ENCODE measurements around the gene POLE. TPM values are rescaled to one million over a fixed set of nuclear protein-coding genes. Genes with fewer than 3 reads are reported as not detected.

The POLE gene
- total and polyA plus RNA-seq, 10 of the 15 experiments (the other 5 are each of a cell fraction or from before 2014, with no cell fraction given) = 2.3 to 103 (median 37.1) TPM

DNA sequence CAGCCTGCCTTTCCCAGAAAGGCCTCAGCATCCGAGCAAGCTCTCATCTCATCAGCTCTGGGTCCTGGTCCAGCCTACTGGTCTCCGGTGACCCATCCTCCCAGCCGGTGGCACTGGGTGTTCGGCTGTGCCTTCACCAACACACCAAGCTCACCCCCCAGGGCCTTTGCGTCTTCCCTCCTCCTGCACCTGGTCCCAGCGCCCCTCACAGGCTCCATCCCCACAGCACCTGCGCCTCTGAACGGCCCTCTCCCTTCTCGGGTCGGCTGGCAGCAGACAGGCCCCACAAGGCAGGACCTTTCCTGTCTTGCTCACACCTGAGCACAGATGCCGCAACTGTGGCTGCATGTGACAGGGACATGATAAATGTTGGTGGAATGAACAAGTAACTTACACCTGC is 55.5 kb downstream of the POLE start:
- POLR2A ChIA-PET = no interaction called here
- in situ Hi-C loops (cut with MboI) = no loop called here
- H3K79me2 ChIP-seq (ENCODE audit: control insufficient read depth, insufficient read depth, low read length) = no peaks in the 10 kb centered on the region
- TF ChIP-seq CEBPB (IDR thresholded peaks at IDR 0.05; ENCODE audit: borderline replicate concordance in 1 of 2, low read depth in 2 of 2, low read length in 2 of 2) = no peak
- TF ChIP-seq CHD2 (IDR thresholded peaks at IDR 0.05; ENCODE audit: borderline replicate concordance, low read depth, low read length) = no peak
- TF ChIP-seq ZNF207 (IDR thresholded peaks at IDR 0.05; ENCODE audit: borderline replicate concordance) = no peak
- TF ChIP-seq EED (IDR thresholded peaks at IDR 0.05; ENCODE audit: low read depth) = no peak
- no peak for TF ChIP-seq FOXK2 (IDR thresholded peaks at IDR 0.05)
- TF ChIP-seq, protein P1, sequence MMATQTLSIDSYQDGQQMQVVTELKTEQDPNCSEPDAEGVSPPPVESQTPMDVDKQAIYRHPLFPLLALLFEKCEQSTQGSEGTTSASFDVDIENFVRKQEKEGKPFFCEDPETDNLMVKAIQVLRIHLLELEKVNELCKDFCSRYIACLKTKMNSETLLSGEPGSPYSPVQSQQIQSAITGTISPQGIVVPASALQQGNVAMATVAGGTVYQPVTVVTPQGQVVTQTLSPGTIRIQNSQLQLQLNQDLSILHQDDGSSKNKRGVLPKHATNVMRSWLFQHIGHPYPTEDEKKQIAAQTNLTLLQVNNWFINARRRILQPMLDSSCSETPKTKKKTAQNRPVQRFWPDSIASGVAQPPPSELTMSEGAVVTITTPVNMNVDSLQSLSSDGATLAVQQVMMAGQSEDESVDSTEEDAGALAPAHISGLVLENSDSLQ (IDR thresholded peaks at IDR 0.05) = no peak
- no peak for TF ChIP-seq HDGF (IDR thresholded peaks at IDR 0.05)
- TF ChIP-seq HDAC6 (IDR thresholded peaks at IDR 0.05; ENCODE audit: unreplicated experiment) = no peak
- TF ChIP-seq POLR2AphosphoS5 (IDR thresholded peaks at IDR 0.05; ENCODE audit: low read length) = no peak
- no peak for TF ChIP-seq RAD51 (IDR thresholded peaks at IDR 0.05)
- H3K9me3 ChIP-seq (replicated peaks; ENCODE audit: control insufficient read depth, insufficient read depth, low read length) = no peaks in the 10 kb centered on the region
- H3K27ac ChIP-seq (ENCODE audit: control insufficient read depth, insufficient read depth) = no peak overlapping the region
- intact Hi-C loops (cut with micrococcal nuclease; ENCODE audit: unreplicated experiment) = no loop called here
- no peaks in the 10 kb centered on the region for H4K20me1 ChIP-seq (ENCODE audit: control insufficient read depth, insufficient read depth)
- no peak overlapping the region for H3K9ac ChIP-seq (ENCODE audit: control insufficient read depth, insufficient read depth, low read length)
- no peak overlapping the region for H3K4me3 ChIP-seq
- peaks cover 15 to 36% of the 10 kb centered on the region in 2 experiments for H3K36me3 ChIP-seq (ENCODE audit: control insufficient read depth in 2 of 2, insufficient read depth in 2 of 2, low read length in 1 of 2)
- FAIRE-seq (no peak), DNase-seq (ENCODE audit: low read depth, low spot score) (no peak), ATAC-seq (no peak)
- no peaks in the 10 kb centered on the region; the same call in 1 of the 2 replicates for H3K4me1 ChIP-seq (ENCODE audit: control insufficient read depth, insufficient read depth, low read length)
- no peak overlapping the region for H2AFZ ChIP-seq (ENCODE audit: control insufficient read depth, low read depth, low read length)
- over 99% methylated on average over 10 of the region's 11 CpGs for WGBS (ENCODE audit: insufficient coverage, insufficient replicate concordance, low lambda C conversion rate, missing lambda C conversion rate)
- H3K4me2 ChIP-seq (ENCODE audit: control insufficient read depth, insufficient read depth) = no peak overlapping the region
- RAD21 ChIA-PET (ENCODE audit: unreplicated experiment) = no interaction called here
- no peaks in the 10 kb centered on the region for H3K27me3 ChIP-seq (replicated peaks in 1 of 2; ENCODE audit: control insufficient read depth in 2 of 2, insufficient read depth in 2 of 2, low read length in 1 of 2)
- CTCF ChIA-PET = no interaction called here
- SMC1A ChIA-PET (ENCODE audit: uncharacterized antibody, unreplicated experiment) = no interaction called here
- BruUV-seq (replicated peaks) = no TSS peak

All from GM12878 (cell line).